Coronary artery (tissue), 2 donors: ENCODE measurements around the gene FBN2.

Experiments used
- DNase-seq: peaks from one replicate; pipeline ENCODE4 v3.0.0-alpha.2; 2017; ENCODE audit warnings: low spot score
- H3K27ac ChIP-seq, 2 donors: fragments of 200-600 bp; sonication (generic); one replicate each; pipeline ENCODE4 v1.5.1; 2016 to 2019
- H3K4me3 ChIP-seq: fragments of 200-600 bp; sonication (generic); 2 replicates; pipeline ENCODE4 v1.5.1; 2016; ENCODE audit warnings: mild to moderate bottlenecking, moderate library complexity
- TF ChIP-seq, protein P1 (sequence below): fragments of 200-600 bp; sonication (generic); IDR thresholded peaks from one replicate; pipeline ENCODE4 v1.5.1; 2019; ENCODE audit warnings: antibody characterized with exemption

FBN2 gene

GRCh38 chr5:128432913-128433440 is 105.1 kb downstream of the FBN2 start:
- TF ChIP-seq, protein P1, sequence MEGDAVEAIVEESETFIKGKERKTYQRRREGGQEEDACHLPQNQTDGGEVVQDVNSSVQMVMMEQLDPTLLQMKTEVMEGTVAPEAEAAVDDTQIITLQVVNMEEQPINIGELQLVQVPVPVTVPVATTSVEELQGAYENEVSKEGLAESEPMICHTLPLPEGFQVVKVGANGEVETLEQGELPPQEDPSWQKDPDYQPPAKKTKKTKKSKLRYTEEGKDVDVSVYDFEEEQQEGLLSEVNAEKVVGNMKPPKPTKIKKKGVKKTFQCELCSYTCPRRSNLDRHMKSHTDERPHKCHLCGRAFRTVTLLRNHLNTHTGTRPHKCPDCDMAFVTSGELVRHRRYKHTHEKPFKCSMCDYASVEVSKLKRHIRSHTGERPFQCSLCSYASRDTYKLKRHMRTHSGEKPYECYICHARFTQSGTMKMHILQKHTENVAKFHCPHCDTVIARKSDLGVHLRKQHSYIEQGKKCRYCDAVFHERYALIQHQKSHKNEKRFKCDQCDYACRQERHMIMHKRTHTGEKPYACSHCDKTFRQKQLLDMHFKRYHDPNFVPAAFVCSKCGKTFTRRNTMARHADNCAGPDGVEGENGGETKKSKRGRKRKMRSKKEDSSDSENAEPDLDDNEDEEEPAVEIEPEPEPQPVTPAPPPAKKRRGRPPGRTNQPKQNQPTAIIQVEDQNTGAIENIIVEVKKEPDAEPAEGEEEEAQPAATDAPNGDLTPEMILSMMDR = no peak
- no peak for DNase-seq
- H3K27ac ChIP-seq = no peak overlapping the region
- H3K4me3 ChIP-seq = no peak overlapping the region

DNA sequence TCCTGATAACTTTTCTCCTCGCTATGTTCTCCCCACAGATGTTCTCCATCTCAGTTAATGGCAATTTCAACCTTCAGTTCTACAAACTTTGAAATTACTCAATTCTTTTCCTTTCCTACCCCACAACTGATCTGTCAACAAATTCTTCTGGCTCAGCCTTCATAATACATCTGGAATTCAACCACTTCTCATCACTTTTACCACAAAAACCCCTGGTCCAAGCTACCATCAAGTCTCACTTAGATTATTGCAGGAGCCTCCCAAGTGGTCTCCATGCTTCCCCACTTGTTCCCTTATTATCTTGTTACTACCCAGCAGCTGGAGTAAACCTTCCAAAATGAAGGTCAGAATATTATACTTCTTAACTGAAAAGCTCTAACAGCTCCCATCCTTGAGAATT is 110.1 kb downstream of the FBN2 start:
- no peak for DNase-seq
- H3K27ac ChIP-seq = no peak overlapping the region
- TF ChIP-seq, protein P1 = no peak
- no peak overlapping the region for H3K4me3 ChIP-seq

DNA sequence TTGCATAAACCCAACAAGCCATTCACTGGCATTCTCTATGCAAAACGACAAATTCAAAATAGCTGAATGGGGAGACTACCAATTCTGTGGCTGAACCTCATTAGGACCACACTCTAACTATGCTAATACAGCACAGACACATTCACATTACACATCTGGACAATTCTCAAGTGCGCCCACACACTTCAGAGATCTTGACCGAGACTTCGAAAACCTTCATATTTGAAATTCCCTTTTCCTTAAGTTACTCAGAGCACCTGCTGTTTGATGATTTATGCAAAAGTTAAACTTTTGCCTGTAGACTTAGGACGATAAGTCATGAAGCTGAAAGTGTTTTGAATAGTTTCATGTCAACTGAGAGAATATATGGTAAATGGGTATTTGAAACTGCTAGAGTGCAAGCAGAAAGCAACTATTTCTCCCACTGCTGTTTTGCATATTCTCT is 111.9 kb downstream of the FBN2 start:
- H3K27ac ChIP-seq = no peak overlapping the region
- H3K4me3 ChIP-seq = no peak overlapping the region
- TF ChIP-seq, protein P1 = no peak
- DNase-seq = no peak

DNA sequence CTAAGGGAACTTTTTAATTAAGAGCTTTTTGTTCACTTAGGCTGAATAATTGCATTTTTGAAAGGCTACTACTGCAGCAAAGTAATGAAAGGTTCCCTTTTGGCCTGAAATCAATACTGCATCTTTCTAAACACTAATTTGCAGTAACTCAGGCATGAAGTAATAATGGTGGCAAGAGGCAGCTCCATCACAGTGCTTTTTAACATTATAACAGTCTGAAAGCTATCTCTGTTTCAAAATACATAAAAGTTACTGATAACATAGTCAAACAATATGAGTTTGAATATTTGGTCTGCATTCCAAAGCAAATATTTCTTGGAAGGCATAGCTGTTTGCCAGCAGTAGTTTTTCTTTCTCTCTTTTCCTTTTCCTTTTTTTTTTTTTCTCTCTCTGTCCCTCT is 113.4 kb downstream of the FBN2 start:
- TF ChIP-seq, protein P1 = no peak
- Histone ChIP-seq H3K4me3 (no peak overlapping the region), H3K27ac (no peak overlapping the region)
- no peak for DNase-seq

DNA sequence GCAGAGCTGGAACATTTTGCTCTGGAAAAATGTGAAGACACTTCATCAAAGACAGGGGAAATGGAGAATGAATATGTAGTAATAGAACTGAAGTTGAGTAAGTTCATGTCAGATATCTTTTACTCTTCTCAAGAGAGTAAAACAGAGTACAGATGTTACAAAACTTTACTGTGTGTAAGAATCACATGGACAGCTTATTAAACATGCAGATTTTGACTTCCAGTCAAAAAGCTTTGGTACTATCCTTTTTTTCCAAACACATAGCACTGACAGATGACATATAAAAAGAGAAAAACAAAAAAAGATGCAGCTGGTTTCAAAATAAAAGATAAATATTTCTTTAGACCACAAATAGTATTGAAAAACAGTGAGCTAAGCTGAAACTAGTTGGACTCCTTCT is 115.4 kb downstream of the FBN2 start:
- Histone ChIP-seq H3K4me3 (no peak overlapping the region), H3K27ac (no peak overlapping the region)
- TF ChIP-seq, protein P1 = no peak
- DNase-seq = no peak

DNA sequence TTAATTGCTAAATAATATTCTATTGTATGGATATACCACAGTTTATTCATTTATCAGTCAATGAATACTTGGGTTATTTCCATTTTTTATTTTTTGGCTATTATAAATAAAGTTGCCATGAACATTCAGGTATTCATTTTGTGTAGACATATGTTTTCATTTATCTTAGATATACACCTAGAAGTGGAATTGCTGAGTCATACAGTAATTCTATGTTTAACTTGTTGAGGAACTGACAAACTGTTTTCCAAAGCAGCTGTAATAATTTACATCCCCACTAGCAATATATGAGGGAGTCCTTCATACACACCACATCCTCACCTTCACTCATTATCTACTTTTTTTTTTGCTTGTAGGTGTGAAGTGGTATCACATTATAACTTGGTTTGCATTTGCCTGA is 123.6 kb downstream of the FBN2 start:
- DNase-seq = no peak
- no peak overlapping the region for H3K27ac ChIP-seq
- TF ChIP-seq, protein P1 = no peak
- H3K4me3 ChIP-seq = no peak overlapping the region

GRCh38 chr5:128413356-128413755 is 124.7 kb downstream of the FBN2 start:
- TF ChIP-seq, protein P1 = no peak
- Histone ChIP-seq H3K4me3 (no peak overlapping the region), H3K27ac (no peak overlapping the region)
- no peak for DNase-seq
